SK-N-MC (cell line): Measurements from ENCODE around the gene TRPM4.
"Not testable (repeated sequence)": the region's sequence is repeated elsewhere in the genome, so short reads cannot be mapped to it uniquely, and the experiment has no call there.

Source experiments
- DNase-seq: peaks from one replicate; pipeline ENCODE4 v3.0.0-alpha.2; 2011; ENCODE audit warnings: low read depth, low spot score
- H3K27ac ChIP-seq: fragments of 200-600 bp; sonication (generic); 2 replicates; pipeline ENCODE4 v1.5.1; 2016; ENCODE audit warnings: mixed run types
- H3K36me3 ChIP-seq: fragments of 200-600 bp; sonication (generic); 2 replicates; pipeline ENCODE4 v1.6.1; 2017; ENCODE audit warnings: antibody characterized with exemption, low read length, mixed read lengths; ENCODE audit not compliant: insufficient read depth
- H3K4me3 ChIP-seq: fragments of 200-600 bp; sonication (generic); 2 replicates; pipeline ENCODE4 v1.5.1; 2016
- H3K9ac ChIP-seq: fragments of 200-600 bp; sonication (generic); 2 replicates; pipeline ENCODE4 v1.8.0; 2017; ENCODE audit warnings: mixed run types, mixed read lengths; ENCODE audit not compliant: insufficient read length
- H3K9me3 ChIP-seq: fragments of 200-600 bp; sonication (generic); 2 replicates; pipeline ENCODE4 v1.6.1; 2017; ENCODE audit warnings: low read depth, mild to moderate bottlenecking, antibody characterized with exemption, low read length, moderate library complexity, mixed read lengths
- EZH2 ChIP-seq: fragments of 200-600 bp; sonication (generic); IDR thresholded peaks from one replicate; pipeline ENCODE4 v1.6.1; 2017; ENCODE audit warnings: antibody characterized with exemption
- FOXP2 ChIP-seq: optimal IDR thresholded peaks from 2 replicates; pipeline ENCODE3; 2011; ENCODE audit warnings: mild to moderate bottlenecking, moderate library complexity; ENCODE audit not compliant: insufficient read depth; ENCODE audit errors: extremely low read length, control extremely low read depth
- POLR2AphosphoS5 ChIP-seq: IDR thresholded peaks from 2 replicates; pipeline ENCODE4 v1.6.1; 2012; ENCODE audit warnings: mild to moderate bottlenecking, low read depth, low read length, borderline replicate concordance

TRPM4 gene

GRCh38 chr19:49222528-49222927 is 64.9 kb downstream of the TRPM4 start:
- no peak for TF ChIP-seq FOXP2
- TF ChIP-seq EZH2 = no peak
- no peak for TF ChIP-seq POLR2AphosphoS5
- H3K27ac ChIP-seq = peak overlapping the region; percentile 25; the same call in 1 of the 2 replicates
- DNase-seq = no peak
- peaks cover 20% of the 10 kb centered on the region; the same call in 1 of the 2 replicates for H3K36me3 ChIP-seq
- no peak overlapping the region for H3K9ac ChIP-seq
- H3K9me3 ChIP-seq = no peaks in the 10 kb centered on the region
- no peak overlapping the region for H3K4me3 ChIP-seq

- Histone ChIP-seq H3K27ac (peak overlapping the region; percentile 57; the same call in 1 of the 2 replicates), H3K4me3 (no peak overlapping the region)
- TF ChIP-seq FOXP2 = no peak
- TF ChIP-seq POLR2AphosphoS5 = no peak
- TF ChIP-seq EZH2 = no peak
These were observed 65.9 kb downstream of the TRPM4 start for GRCh38 chr19:49223472-49223871.

GRCh38 chr19:49224441-49224840 is 66.8 kb downstream of the TRPM4 start:
- not testable (repeated sequence) for H3K4me3 ChIP-seq, DNase-seq, H3K9ac ChIP-seq, H3K9me3 ChIP-seq
- H3K27ac ChIP-seq = peak overlapping the region; percentile 44; the same call in 1 of the 2 replicates
- H3K36me3 ChIP-seq = peaks cover 26% of the 10 kb centered on the region; the same call in 1 of the 2 replicates

More at GRCh38 chr19:49223472-49223871, 65.9 kb downstream of the TRPM4 start:
- DNase-seq = no peak
- Histone ChIP-seq H3K36me3 (peaks cover 24% of the 10 kb centered on the region; the same call in 1 of the 2 replicates), H3K9ac (no peak overlapping the region), H3K9me3 (no peaks in the 10 kb centered on the region)

- H3K9ac ChIP-seq = no peak overlapping the region
- no peak for DNase-seq
- peak overlapping the region; percentile 44; the same call in 1 of the 2 replicates for H3K27ac ChIP-seq
- no peaks in the 10 kb centered on the region for H3K9me3 ChIP-seq
- H3K36me3 ChIP-seq = peaks cover 26% of the 10 kb centered on the region; the same call in 1 of the 2 replicates
- H3K4me3 ChIP-seq = no peak overlapping the region
- TF ChIP-seq POLR2AphosphoS5 = no peak
- TF ChIP-seq EZH2 = no peak
- TF ChIP-seq FOXP2 = no peak
These were observed 67.3 kb downstream of the TRPM4 start for GRCh38 chr19:49224879-49225278.

- no peak overlapping the region for H3K9ac ChIP-seq
- H3K4me3 ChIP-seq = no peak overlapping the region
- no peaks in the 10 kb centered on the region for H3K9me3 ChIP-seq
These were observed 71.8 kb downstream of the TRPM4 start for GRCh38 chr19:49229416-49229815.

GRCh38 chr19:49231389-49231788 is 73.8 kb downstream of the TRPM4 start:
- no peak for DNase-seq
- Histone ChIP-seq H3K36me3 (peaks cover 20% of the 10 kb centered on the region; the same call in 1 of the 2 replicates), H3K9ac (no peak overlapping the region), H3K9me3 (no peaks in the 10 kb centered on the region), H3K4me3 (no peak overlapping the region), H3K27ac (no peak overlapping the region)
- TF ChIP-seq POLR2AphosphoS5 (no peak), FOXP2 (no peak), EZH2 (no peak)

More at GRCh38 chr19:49229416-49229815, 71.8 kb downstream of the TRPM4 start:
- TF ChIP-seq EZH2 (no peak), POLR2AphosphoS5 (no peak), FOXP2 (no peak)
- no peak for DNase-seq
- Histone ChIP-seq H3K27ac (no peak overlapping the region), H3K36me3 (peaks cover 22% of the 10 kb centered on the region; the same call in 1 of the 2 replicates)

GRCh38 chr19:49231804-49232203 is 74.2 kb downstream of the TRPM4 start:
- H3K9me3 ChIP-seq = no peaks in the 10 kb centered on the region
- no peak overlapping the region for H3K9ac ChIP-seq
- H3K27ac ChIP-seq = no peak overlapping the region
- H3K4me3 ChIP-seq = no peak overlapping the region
- peaks cover 18% of the 10 kb centered on the region; the same call in 1 of the 2 replicates for H3K36me3 ChIP-seq
- TF ChIP-seq POLR2AphosphoS5 = no peak
- TF ChIP-seq EZH2 = no peak
- no peak for TF ChIP-seq FOXP2
- no peak for DNase-seq

GRCh38 chr19:49233163-49233562 is 75.6 kb downstream of the TRPM4 start:
- H3K4me3 ChIP-seq = no peak overlapping the region
- DNase-seq = no peak
- no peak overlapping the region for H3K9ac ChIP-seq
- peaks cover 18% of the 10 kb centered on the region; the same call in 1 of the 2 replicates for H3K36me3 ChIP-seq
- no peak for TF ChIP-seq FOXP2
- TF ChIP-seq EZH2 = no peak
- TF ChIP-seq POLR2AphosphoS5 = no peak
- no peak overlapping the region; the same call in 1 of the 2 replicates for H3K27ac ChIP-seq
- no peaks in the 10 kb centered on the region for H3K9me3 ChIP-seq

GRCh38 chr19:49241769-49242168 is 84.2 kb downstream of the TRPM4 start:
- H3K9ac ChIP-seq = no peak overlapping the region
- H3K4me3 ChIP-seq = no peak overlapping the region
- H3K36me3 ChIP-seq = peaks cover 68% of the 10 kb centered on the region
- no peak overlapping the region; the same call in 1 of the 2 replicates for H3K27ac ChIP-seq
- TF ChIP-seq FOXP2 (no peak), POLR2AphosphoS5 (no peak), EZH2 (no peak)
- no peak for DNase-seq
- no peaks in the 10 kb centered on the region for H3K9me3 ChIP-seq
